ENCODE data around the gene SIAH3.

The SIAH3 gene

GRCh38 chr13:45737571-45738017 is 114.0 kb downstream of the SIAH3 start:
- DNase-seq (ENCODE audit: low spot score) = no peak

- DNase-seq (ENCODE audit: low spot score) = no peak
These were observed 118.2 kb downstream of the SIAH3 start for GRCh38 chr13:45733361-45733760.

- no peak for DNase-seq (ENCODE audit: low spot score)
These were observed 118.6 kb downstream of the SIAH3 start for GRCh38 chr13:45732916-45733315.

- DNase-seq (ENCODE audit: low spot score) = no peak
These were observed 120.1 kb downstream of the SIAH3 start for GRCh38 chr13:45731455-45731854.

- DNase-seq (ENCODE audit: low spot score) = no peak
These were observed 122.8 kb downstream of the SIAH3 start for GRCh38 chr13:45728759-45729158.

Measured in left forelimb (tissue), 1 donor.